ENCODE measurements around the gene SPTBN1.

GRCh38 chr2:54417577-54417976 is 38.5 kb upstream of the SPTBN1 start:
- TF ChIP-seq, protein P1, sequence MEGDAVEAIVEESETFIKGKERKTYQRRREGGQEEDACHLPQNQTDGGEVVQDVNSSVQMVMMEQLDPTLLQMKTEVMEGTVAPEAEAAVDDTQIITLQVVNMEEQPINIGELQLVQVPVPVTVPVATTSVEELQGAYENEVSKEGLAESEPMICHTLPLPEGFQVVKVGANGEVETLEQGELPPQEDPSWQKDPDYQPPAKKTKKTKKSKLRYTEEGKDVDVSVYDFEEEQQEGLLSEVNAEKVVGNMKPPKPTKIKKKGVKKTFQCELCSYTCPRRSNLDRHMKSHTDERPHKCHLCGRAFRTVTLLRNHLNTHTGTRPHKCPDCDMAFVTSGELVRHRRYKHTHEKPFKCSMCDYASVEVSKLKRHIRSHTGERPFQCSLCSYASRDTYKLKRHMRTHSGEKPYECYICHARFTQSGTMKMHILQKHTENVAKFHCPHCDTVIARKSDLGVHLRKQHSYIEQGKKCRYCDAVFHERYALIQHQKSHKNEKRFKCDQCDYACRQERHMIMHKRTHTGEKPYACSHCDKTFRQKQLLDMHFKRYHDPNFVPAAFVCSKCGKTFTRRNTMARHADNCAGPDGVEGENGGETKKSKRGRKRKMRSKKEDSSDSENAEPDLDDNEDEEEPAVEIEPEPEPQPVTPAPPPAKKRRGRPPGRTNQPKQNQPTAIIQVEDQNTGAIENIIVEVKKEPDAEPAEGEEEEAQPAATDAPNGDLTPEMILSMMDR (IDR thresholded peaks at IDR 0.05; ENCODE audit: borderline replicate concordance, extremely low read depth, low read length, poor library complexity, severe bottlenecking), result no peak
- TF ChIP-seq EZH2 (IDR thresholded peaks at IDR 0.05; ENCODE audit: borderline replicate concordance, low read depth, low read length, severe bottlenecking), result no peak

Measured in DND-41 (cell line).